ENCODE data around the gene RPAP2. TPM values are rescaled to one million over a fixed set of nuclear protein-coding genes. Genes with fewer than 3 reads are reported as not detected.

Gene RPAP2
- total and polyA plus RNA-seq, 2 donors (not counting 1 experiment from before 2014, with no cell fraction given), result 5.6 to 13.3 TPM

- no peaks in the 10 kb centered on the region for H4K20me1 ChIP-seq (ENCODE audit: control insufficient read depth, extremely low read depth, insufficient read depth, low read length)
- no peak overlapping the region for H3K4me2 ChIP-seq (ENCODE audit: extremely low read depth, insufficient read depth, low read length)
- no peak for DNase-seq (ENCODE audit: low read depth in 2 of 2)
- no peaks in the 10 kb centered on the region for H3K36me3 ChIP-seq (ENCODE audit: control insufficient read depth, insufficient read depth, low read length)
- no peak overlapping the region for H2AFZ ChIP-seq (ENCODE audit: low read length)
- no peaks in the 10 kb centered on the region for H3K9me3 ChIP-seq (ENCODE audit: control insufficient read depth, insufficient read depth, low read depth, low read length)
- no peaks in the 10 kb centered on the region for H3K27me3 ChIP-seq (ENCODE audit: control insufficient read depth, insufficient read depth, low read length)
- no peak overlapping the region for H3K9ac ChIP-seq (ENCODE audit: insufficient read depth, low read length)
- H3K27ac ChIP-seq (ENCODE audit: insufficient read depth, low read length), result no peak overlapping the region
- TF ChIP-seq EZH2 (IDR thresholded peaks at IDR 0.05; ENCODE audit: low read length, missing control alignments) (no peak), CTCF (conservative IDR thresholded peaks at IDR 0.05 in 1 of 2, IDR thresholded peaks at IDR 0.05 in 1 of 2; ENCODE audit: low read depth in 1 of 2, low read length in 2 of 2) (no peak)
- no peaks in the 10 kb centered on the region for H3K4me1 ChIP-seq (ENCODE audit: control insufficient read depth, extremely low read depth, insufficient read depth, low read length)
- no peaks in the 10 kb centered on the region for H3K79me2 ChIP-seq (ENCODE audit: control insufficient read depth, insufficient read depth, low read length)
- H3K4me3 ChIP-seq (replicated peaks in 1 of 4; ENCODE audit: control extremely low read depth in 1 of 4, insufficient read depth in 1 of 4, low read depth in 3 of 4, low read length in 4 of 4), result no peak overlapping the region
These were observed 120.8 kb downstream of the RPAP2 start for GRCh38 chr1:92419642-92420041.

- no peaks in the 10 kb centered on the region for H3K4me1 ChIP-seq (ENCODE audit: control insufficient read depth, extremely low read depth, insufficient read depth, low read length)
- no peak for DNase-seq (ENCODE audit: low read depth in 2 of 2)
- H2AFZ ChIP-seq (ENCODE audit: low read length), result no peak overlapping the region
- no peak overlapping the region for H3K27ac ChIP-seq (ENCODE audit: insufficient read depth, low read length)
- H3K36me3 ChIP-seq (ENCODE audit: control insufficient read depth, insufficient read depth, low read length), result no peaks in the 10 kb centered on the region
- no peaks in the 10 kb centered on the region for H3K79me2 ChIP-seq (ENCODE audit: control insufficient read depth, insufficient read depth, low read length)
- H3K27me3 ChIP-seq (ENCODE audit: control insufficient read depth, insufficient read depth, low read length), result no peaks in the 10 kb centered on the region
- no peak overlapping the region for H3K4me2 ChIP-seq (ENCODE audit: extremely low read depth, insufficient read depth, low read length)
- no peak overlapping the region for H3K4me3 ChIP-seq (replicated peaks in 1 of 4; ENCODE audit: control extremely low read depth in 1 of 4, insufficient read depth in 1 of 4, low read depth in 3 of 4, low read length in 4 of 4)
- TF ChIP-seq CTCF (conservative IDR thresholded peaks at IDR 0.05 in 1 of 2, IDR thresholded peaks at IDR 0.05 in 1 of 2; ENCODE audit: low read depth in 1 of 2, low read length in 2 of 2), result no peak
- no peak for TF ChIP-seq EZH2 (IDR thresholded peaks at IDR 0.05; ENCODE audit: low read length, missing control alignments)
- no peaks in the 10 kb centered on the region for H4K20me1 ChIP-seq (ENCODE audit: control insufficient read depth, extremely low read depth, insufficient read depth, low read length)
- H3K9ac ChIP-seq (ENCODE audit: insufficient read depth, low read length), result no peak overlapping the region
- H3K9me3 ChIP-seq (ENCODE audit: control insufficient read depth, insufficient read depth, low read depth, low read length), result no peaks in the 10 kb centered on the region
These were observed 125.5 kb downstream of the RPAP2 start for GRCh38 chr1:92424381-92424780.

- Histone ChIP-seq H4K20me1 (ENCODE audit: control insufficient read depth, extremely low read depth, insufficient read depth, low read length) (no peaks in the 10 kb centered on the region), H3K9ac (ENCODE audit: insufficient read depth, low read length) (no peak overlapping the region), H3K4me1 (ENCODE audit: control insufficient read depth, extremely low read depth, insufficient read depth, low read length) (no peaks in the 10 kb centered on the region), H3K27ac (ENCODE audit: insufficient read depth, low read length) (no peak overlapping the region), H3K4me3 (replicated peaks in 1 of 4; ENCODE audit: control extremely low read depth in 1 of 4, insufficient read depth in 1 of 4, low read depth in 3 of 4, low read length in 4 of 4) (no peak overlapping the region), H2AFZ (ENCODE audit: low read length) (no peak overlapping the region), H3K79me2 (ENCODE audit: control insufficient read depth, insufficient read depth, low read length) (no peaks in the 10 kb centered on the region), H3K27me3 (ENCODE audit: control insufficient read depth, insufficient read depth, low read length) (no peaks in the 10 kb centered on the region), H3K4me2 (ENCODE audit: extremely low read depth, insufficient read depth, low read length) (no peak overlapping the region), H3K36me3 (ENCODE audit: control insufficient read depth, insufficient read depth, low read length) (no peaks in the 10 kb centered on the region), H3K9me3 (ENCODE audit: control insufficient read depth, insufficient read depth, low read depth, low read length) (no peaks in the 10 kb centered on the region)
- DNase-seq (ENCODE audit: low read depth in 2 of 2), result no peak
- TF ChIP-seq CTCF (conservative IDR thresholded peaks at IDR 0.05 in 1 of 2, IDR thresholded peaks at IDR 0.05 in 1 of 2; ENCODE audit: low read depth in 1 of 2, low read length in 2 of 2) (no peak), EZH2 (IDR thresholded peaks at IDR 0.05; ENCODE audit: low read length, missing control alignments) (no peak)
These were observed 126.8 kb downstream of the RPAP2 start for GRCh38 chr1:92425617-92426016.
